ENCODE data around the gene STAT5A.
"Not testable (repeated sequence)": the region's sequence is repeated elsewhere in the genome, so short reads cannot be mapped to it uniquely, and the experiment has no call there.

DNA sequence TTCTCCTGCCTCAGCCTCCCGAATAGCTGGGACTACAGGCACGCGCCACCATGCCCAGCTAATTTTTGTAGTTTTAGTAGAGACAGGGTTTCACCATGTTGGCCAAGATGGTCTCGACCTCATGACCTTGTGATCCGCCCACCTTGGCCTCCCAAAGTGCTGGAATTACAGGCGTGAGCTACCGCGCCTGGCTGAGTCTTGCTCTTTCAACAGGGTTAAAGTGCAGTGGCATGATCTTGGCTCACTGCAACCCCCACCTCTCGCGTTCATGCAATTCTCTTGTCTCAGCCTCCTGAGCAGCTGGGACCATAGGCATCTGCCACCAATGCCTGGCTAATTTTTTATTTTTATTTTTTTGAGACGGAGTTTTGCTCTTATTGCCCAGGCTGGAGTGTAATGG is 43.1 kb upstream of the STAT5A start:
- not testable (repeated sequence) for TF ChIP-seq CTCF (IDR thresholded peaks at IDR 0.05; ENCODE audit: borderline replicate concordance, extremely low read depth, low read length, poor library complexity, severe bottlenecking); EZH2 (IDR thresholded peaks at IDR 0.05; ENCODE audit: borderline replicate concordance, low read depth, low read length, severe bottlenecking)

Data from DND-41 (cell line).